ENCODE results near the gene PYY.
"Not testable (repeated sequence)": the region's sequence is repeated elsewhere in the genome, so short reads cannot be mapped to it uniquely, and the experiment has no call there.

Gene PYY

GRCh38 chr17:43976963-43977837 is 23.5 kb upstream of the PYY start:
- DNase-seq: no peak

- no peak for DNase-seq
Observed at GRCh38 chr17:43975898-43976297, 22.2 kb upstream of the PYY start.

- DNase-seq: no peak
Observed at GRCh38 chr17:43974382-43975266, 20.9 kb upstream of the PYY start.

- DNase-seq: not testable (repeated sequence)
Observed at GRCh38 chr17:43972444-43973212, 18.9 kb upstream of the PYY start.

GRCh38 chr17:43971436-43971835 is 17.7 kb upstream of the PYY start:
- not testable (repeated sequence) for DNase-seq

- DNase-seq: no peak
Observed at GRCh38 chr17:43970366-43970765, 16.6 kb upstream of the PYY start.

- no peak for DNase-seq
Observed at GRCh38 chr17:43967251-43967875, 13.6 kb upstream of the PYY start.

GRCh38 chr17:43966276-43966675 is 12.5 kb upstream of the PYY start:
- no peak for DNase-seq

- DNase-seq: no peak
Observed at GRCh38 chr17:43962479-43962878, 8.7 kb upstream of the PYY start.

- no peak for DNase-seq
Observed at GRCh38 chr17:43961954-43962353, 8.2 kb upstream of the PYY start.

GRCh38 chr17:43961292-43961691 is 7.6 kb upstream of the PYY start:
- not testable (repeated sequence) for DNase-seq

GRCh38 chr17:43958748-43959352 is 5.1 kb upstream of the PYY start:
- no peak for DNase-seq

- DNase-seq: no peak
Observed at GRCh38 chr17:43956222-43956621, 2.5 kb upstream of the PYY start.

GRCh38 chr17:43952724-43953666 is 745 bp downstream of the PYY start:
- no peak for DNase-seq

- no peak for DNase-seq
Observed at GRCh38 chr17:43952351-43952723, 1.4 kb downstream of the PYY start.

- no peak for DNase-seq
Observed at GRCh38 chr17:43951750-43952149, 2.0 kb downstream of the PYY start.

GRCh38 chr17:43950554-43950953 is 3.2 kb downstream of the PYY start:
- DNase-seq: no peak

GRCh38 chr17:43949781-43950180 is 4.0 kb downstream of the PYY start:
- DNase-seq: no peak

- no peak for DNase-seq
Observed at GRCh38 chr17:43946781-43947180, 7.0 kb downstream of the PYY start.

- no peak for DNase-seq
Observed at GRCh38 chr17:43945074-43945829, 8.5 kb downstream of the PYY start.

All from NCI-H1105 (cell line).